ENCODE results near the gene HAAO. TPM values are rescaled to one million over a fixed set of nuclear protein-coding genes. Genes with fewer than 3 reads are reported as not detected.

HAAO gene
- total RNA-seq, 1 donor from 2014 or later, result 1.1 TPM

- FAIRE-seq, result no peak
- H3K27me3 ChIP-seq (ENCODE audit: insufficient read depth, low read length), result no peaks in the 10 kb centered on the region
- peaks cover 11% of the 10 kb centered on the region for H3K4me1 ChIP-seq (ENCODE audit: insufficient read depth, low read length)
- H4K20me1 ChIP-seq (ENCODE audit: insufficient read depth, low read length), result no peaks in the 10 kb centered on the region
- no peaks in the 10 kb centered on the region for H3K36me3 Mint-ChIP-seq (ENCODE audit: low read depth, unreplicated experiment)
- no peak for DNase-seq (ENCODE audit: low read depth)
- no peaks in the 10 kb centered on the region for H3K27me3 Mint-ChIP-seq (ENCODE audit: low read depth, unreplicated experiment)
- no peaks in the 10 kb centered on the region for H3K79me2 ChIP-seq (ENCODE audit: insufficient read depth, low read length)
- TF ChIP-seq EZH2 (IDR thresholded peaks at IDR 0.05; ENCODE audit: insufficient read depth, low read length), result no peak
- no peak for TF ChIP-seq CTCF (IDR thresholded peaks at IDR 0.05; ENCODE audit: insufficient read depth, low read depth, low read length)
- H3K27ac ChIP-seq (ENCODE audit: low read depth, low read length), result no peak overlapping the region
- no peaks in the 10 kb centered on the region for H3K9me3 ChIP-seq (ENCODE audit: insufficient read depth, low read depth, low read length)
- no peaks in the 10 kb centered on the region for H3K36me3 ChIP-seq (ENCODE audit: insufficient read depth, low read length)
- no peak overlapping the region for H3K4me3 ChIP-seq (ENCODE audit: insufficient read depth, low read depth, low read length)
- peaks cover 3% of the 10 kb centered on the region for H3K9me3 Mint-ChIP-seq (ENCODE audit: unreplicated experiment)
- H3K4me3 Mint-ChIP-seq (ENCODE audit: unreplicated experiment), result no peak overlapping the region
- H3K4me2 ChIP-seq (ENCODE audit: low read length), result no peak overlapping the region
- no peak overlapping the region for H3K27ac Mint-ChIP-seq (ENCODE audit: unreplicated experiment)
- no peak overlapping the region for H2AFZ ChIP-seq (ENCODE audit: low read depth, low read length)
- no peaks in the 10 kb centered on the region for H3K4me1 Mint-ChIP-seq (ENCODE audit: low read depth, unreplicated experiment)
- no peak overlapping the region for H3K9ac ChIP-seq (ENCODE audit: low read length)
These were observed 21.4 kb upstream of the HAAO start for GRCh38 chr2:42813763-42814162.

GRCh38 chr2:42812899-42813479, 20.6 kb upstream of the HAAO start:
- Histone ChIP-seq H3K9me3 (ENCODE audit: insufficient read depth, low read depth, low read length) (no peaks in the 10 kb centered on the region), H3K4me3 (ENCODE audit: insufficient read depth, low read depth, low read length) (no peak overlapping the region), H3K27ac (ENCODE audit: low read depth, low read length) (no peak overlapping the region), H2AFZ (ENCODE audit: low read depth, low read length) (no peak overlapping the region), H3K27me3 (ENCODE audit: insufficient read depth, low read length) (no peaks in the 10 kb centered on the region), H3K9ac (ENCODE audit: low read length) (no peak overlapping the region), H3K4me2 (ENCODE audit: low read length) (no peak overlapping the region), H4K20me1 (ENCODE audit: insufficient read depth, low read length) (no peaks in the 10 kb centered on the region), H3K4me1 (ENCODE audit: insufficient read depth, low read length) (peaks cover 11% of the 10 kb centered on the region), H3K79me2 (ENCODE audit: insufficient read depth, low read length) (no peaks in the 10 kb centered on the region), H3K36me3 (ENCODE audit: insufficient read depth, low read length) (no peaks in the 10 kb centered on the region)
- Mint-ChIP-seq H3K27me3 (ENCODE audit: low read depth, unreplicated experiment) (no peaks in the 10 kb centered on the region), H3K4me3 (ENCODE audit: unreplicated experiment) (no peak overlapping the region), H3K4me1 (ENCODE audit: low read depth, unreplicated experiment) (no peaks in the 10 kb centered on the region), H3K9me3 (ENCODE audit: unreplicated experiment) (peaks cover 3% of the 10 kb centered on the region), H3K27ac (ENCODE audit: unreplicated experiment) (no peak overlapping the region), H3K36me3 (ENCODE audit: low read depth, unreplicated experiment) (no peaks in the 10 kb centered on the region)
- DNase-seq (ENCODE audit: low read depth), result no peak
- TF ChIP-seq CTCF (IDR thresholded peaks at IDR 0.05; ENCODE audit: insufficient read depth, low read depth, low read length), result peak; percentile 53
- no peak for TF ChIP-seq EZH2 (IDR thresholded peaks at IDR 0.05; ENCODE audit: insufficient read depth, low read length)
- no peak for FAIRE-seq
